ENCODE data around the gene ZNF143.

DNA sequence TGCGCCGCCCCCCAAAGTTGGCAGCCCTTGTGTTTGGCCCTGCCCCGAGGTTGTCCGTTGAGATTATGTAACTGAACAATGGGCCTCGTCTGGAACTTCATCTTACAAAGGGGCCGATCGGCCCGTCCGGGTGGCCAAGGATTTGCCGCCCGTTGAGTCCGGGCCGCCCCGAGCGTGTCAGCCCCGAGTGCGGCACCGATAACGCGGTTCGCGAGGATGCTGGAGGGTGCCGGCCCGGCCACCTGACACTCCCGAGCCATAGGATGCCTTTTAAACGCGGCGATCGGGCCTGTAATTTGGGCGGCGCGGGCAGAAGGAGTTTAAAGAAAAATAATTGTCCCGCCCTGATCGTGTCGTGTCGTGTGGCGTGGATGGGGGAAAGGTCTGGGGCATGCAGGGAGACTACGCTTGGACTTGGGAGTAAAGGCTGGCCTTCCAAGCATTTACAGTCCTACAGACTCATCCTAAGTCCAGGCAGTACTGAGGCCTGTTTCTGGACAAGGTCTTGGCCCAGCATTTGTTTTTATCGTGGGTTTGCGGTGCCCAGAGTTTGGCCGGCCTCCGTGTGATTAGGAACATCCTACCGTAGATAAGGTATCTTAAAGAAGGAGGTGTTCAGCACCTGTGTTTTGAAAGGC, 113.9 kb downstream of the ZNF143 start:
- TF ChIP-seq, protein P1, sequence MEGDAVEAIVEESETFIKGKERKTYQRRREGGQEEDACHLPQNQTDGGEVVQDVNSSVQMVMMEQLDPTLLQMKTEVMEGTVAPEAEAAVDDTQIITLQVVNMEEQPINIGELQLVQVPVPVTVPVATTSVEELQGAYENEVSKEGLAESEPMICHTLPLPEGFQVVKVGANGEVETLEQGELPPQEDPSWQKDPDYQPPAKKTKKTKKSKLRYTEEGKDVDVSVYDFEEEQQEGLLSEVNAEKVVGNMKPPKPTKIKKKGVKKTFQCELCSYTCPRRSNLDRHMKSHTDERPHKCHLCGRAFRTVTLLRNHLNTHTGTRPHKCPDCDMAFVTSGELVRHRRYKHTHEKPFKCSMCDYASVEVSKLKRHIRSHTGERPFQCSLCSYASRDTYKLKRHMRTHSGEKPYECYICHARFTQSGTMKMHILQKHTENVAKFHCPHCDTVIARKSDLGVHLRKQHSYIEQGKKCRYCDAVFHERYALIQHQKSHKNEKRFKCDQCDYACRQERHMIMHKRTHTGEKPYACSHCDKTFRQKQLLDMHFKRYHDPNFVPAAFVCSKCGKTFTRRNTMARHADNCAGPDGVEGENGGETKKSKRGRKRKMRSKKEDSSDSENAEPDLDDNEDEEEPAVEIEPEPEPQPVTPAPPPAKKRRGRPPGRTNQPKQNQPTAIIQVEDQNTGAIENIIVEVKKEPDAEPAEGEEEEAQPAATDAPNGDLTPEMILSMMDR (IDR thresholded peaks at IDR 0.05; ENCODE audit: insufficient read depth, low read length), result no peak
- TF ChIP-seq, protein P2, sequence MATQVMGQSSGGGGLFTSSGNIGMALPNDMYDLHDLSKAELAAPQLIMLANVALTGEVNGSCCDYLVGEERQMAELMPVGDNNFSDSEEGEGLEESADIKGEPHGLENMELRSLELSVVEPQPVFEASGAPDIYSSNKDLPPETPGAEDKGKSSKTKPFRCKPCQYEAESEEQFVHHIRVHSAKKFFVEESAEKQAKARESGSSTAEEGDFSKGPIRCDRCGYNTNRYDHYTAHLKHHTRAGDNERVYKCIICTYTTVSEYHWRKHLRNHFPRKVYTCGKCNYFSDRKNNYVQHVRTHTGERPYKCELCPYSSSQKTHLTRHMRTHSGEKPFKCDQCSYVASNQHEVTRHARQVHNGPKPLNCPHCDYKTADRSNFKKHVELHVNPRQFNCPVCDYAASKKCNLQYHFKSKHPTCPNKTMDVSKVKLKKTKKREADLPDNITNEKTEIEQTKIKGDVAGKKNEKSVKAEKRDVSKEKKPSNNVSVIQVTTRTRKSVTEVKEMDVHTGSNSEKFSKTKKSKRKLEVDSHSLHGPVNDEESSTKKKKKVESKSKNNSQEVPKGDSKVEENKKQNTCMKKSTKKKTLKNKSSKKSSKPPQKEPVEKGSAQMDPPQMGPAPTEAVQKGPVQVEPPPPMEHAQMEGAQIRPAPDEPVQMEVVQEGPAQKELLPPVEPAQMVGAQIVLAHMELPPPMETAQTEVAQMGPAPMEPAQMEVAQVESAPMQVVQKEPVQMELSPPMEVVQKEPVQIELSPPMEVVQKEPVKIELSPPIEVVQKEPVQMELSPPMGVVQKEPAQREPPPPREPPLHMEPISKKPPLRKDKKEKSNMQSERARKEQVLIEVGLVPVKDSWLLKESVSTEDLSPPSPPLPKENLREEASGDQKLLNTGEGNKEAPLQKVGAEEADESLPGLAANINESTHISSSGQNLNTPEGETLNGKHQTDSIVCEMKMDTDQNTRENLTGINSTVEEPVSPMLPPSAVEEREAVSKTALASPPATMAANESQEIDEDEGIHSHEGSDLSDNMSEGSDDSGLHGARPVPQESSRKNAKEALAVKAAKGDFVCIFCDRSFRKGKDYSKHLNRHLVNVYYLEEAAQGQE (IDR thresholded peaks at IDR 0.05; ENCODE audit: insufficient replicate concordance, low read depth), result no peak
